ENCODE results near the gene ACSL5. TPM values are rescaled to one million over a fixed set of nuclear protein-coding genes. Genes with fewer than 3 reads are reported as not detected.
"Not testable (repeated sequence)": the region's sequence is repeated elsewhere in the genome, so short reads cannot be mapped to it uniquely, and the experiment has no call there.

ACSL5 gene
- total RNA-seq, 1 donor from 2014 or later, result not detected

- H3K9me3 Mint-ChIP-seq, result peaks cover 6% of the 10 kb centered on the region
- DNase-seq (ENCODE audit: low spot score), result no peak
- no peaks in the 10 kb centered on the region for H3K27me3 ChIP-seq
- H3K4me3 Mint-ChIP-seq, result no peak overlapping the region
- H3K79me2 ChIP-seq (ENCODE audit: low read depth), result no peaks in the 10 kb centered on the region
- no peaks in the 10 kb centered on the region for H3F3A ChIP-seq (ENCODE audit: low read depth)
- H3K4me1 Mint-ChIP-seq, result peaks cover 9% of the 10 kb centered on the region
- no peak overlapping the region for H3K27ac ChIP-seq
- H2AFZ ChIP-seq (replicated peaks), result no peak overlapping the region
- no peaks in the 10 kb centered on the region for H3K4me1 ChIP-seq
- no peaks in the 10 kb centered on the region for H3K36me3 Mint-ChIP-seq
- H3K27me3 Mint-ChIP-seq (ENCODE audit: insufficient read depth, low read depth), result peaks cover 4% of the 10 kb centered on the region
- no peak for TF ChIP-seq EZH2 (IDR thresholded peaks at IDR 0.05)
- H3K4me2 ChIP-seq, result no peak overlapping the region
- no peaks in the 10 kb centered on the region for H3K36me3 ChIP-seq
- H3K9ac ChIP-seq, result no peak overlapping the region
- no peak overlapping the region for H3K4me3 ChIP-seq
- no peaks in the 10 kb centered on the region for H4K20me1 ChIP-seq (ENCODE audit: low read depth)
- no peak overlapping the region for H3K27ac Mint-ChIP-seq
- no peaks in the 10 kb centered on the region for H3K9me3 ChIP-seq (ENCODE audit: low read depth)
These were observed 4.2 kb upstream of the ACSL5 start for GRCh38 chr10:112369495-112370423.

GRCh38 chr10:112370424-112370819 is 3.5 kb upstream of the ACSL5 start:
- H2AFZ ChIP-seq (replicated peaks), result no peak overlapping the region
- no peak overlapping the region for H3K4me2 ChIP-seq
- no peak for TF ChIP-seq CTCF (IDR thresholded peaks at IDR 0.05)
- TF ChIP-seq EZH2 (IDR thresholded peaks at IDR 0.05), result no peak
- no peak for TF ChIP-seq EZH2phosphoT487 (IDR thresholded peaks at IDR 0.05)
- peaks cover 4% of the 10 kb centered on the region for H3K27me3 Mint-ChIP-seq (ENCODE audit: insufficient read depth, low read depth)
- no peaks in the 10 kb centered on the region for H3K27me3 ChIP-seq
- H3K79me2 ChIP-seq (ENCODE audit: low read depth), result no peaks in the 10 kb centered on the region
- H3K27ac ChIP-seq, result no peak overlapping the region
- no peaks in the 10 kb centered on the region for H3F3A ChIP-seq (ENCODE audit: low read depth)
- H3K9me3 ChIP-seq (ENCODE audit: low read depth), result no peaks in the 10 kb centered on the region
- no peaks in the 10 kb centered on the region for H3K4me1 ChIP-seq
- H3K9ac ChIP-seq, result no peak overlapping the region
- no peak for DNase-seq (ENCODE audit: low spot score)
- H4K20me1 ChIP-seq (ENCODE audit: low read depth), result no peaks in the 10 kb centered on the region
- H3K9me3 Mint-ChIP-seq, result peaks cover 6% of the 10 kb centered on the region
- H3K36me3 ChIP-seq, result no peaks in the 10 kb centered on the region
- H3K4me3 Mint-ChIP-seq, result no peak overlapping the region
- H3K4me3 ChIP-seq, result no peak overlapping the region
- no peak overlapping the region for H3K27ac Mint-ChIP-seq
- H3K4me1 Mint-ChIP-seq, result peaks cover 12% of the 10 kb centered on the region
- H3K36me3 Mint-ChIP-seq, result no peaks in the 10 kb centered on the region

- not testable (repeated sequence) for H3K36me3 Mint-ChIP-seq; H3K27ac Mint-ChIP-seq; H2AFZ ChIP-seq (replicated peaks); H3K79me2 ChIP-seq (ENCODE audit: low read depth); H3K9ac ChIP-seq; H3K36me3 ChIP-seq; H3K27ac ChIP-seq; H3K9me3 Mint-ChIP-seq; H4K20me1 ChIP-seq (ENCODE audit: low read depth); H3K4me3 Mint-ChIP-seq; DNase-seq (ENCODE audit: low spot score); H3K4me3 ChIP-seq; H3K9me3 ChIP-seq (ENCODE audit: low read depth); H3K4me1 ChIP-seq; H3K27me3 ChIP-seq; H3K27me3 Mint-ChIP-seq (ENCODE audit: insufficient read depth, low read depth); H3F3A ChIP-seq (ENCODE audit: low read depth); H3K4me2 ChIP-seq
- H3K4me1 Mint-ChIP-seq, result peaks cover 16% of the 10 kb centered on the region
These were observed 2.6 kb upstream of the ACSL5 start for GRCh38 chr10:112371326-112371725.

- peaks cover 14% of the 10 kb centered on the region for H3K4me1 Mint-ChIP-seq
- H3K9ac ChIP-seq; H3K27me3 ChIP-seq; H3K4me2 ChIP-seq; DNase-seq (ENCODE audit: low spot score); H3K9me3 Mint-ChIP-seq; H2AFZ ChIP-seq (replicated peaks); H3K27ac Mint-ChIP-seq; H3K9me3 ChIP-seq (ENCODE audit: low read depth); H3F3A ChIP-seq (ENCODE audit: low read depth); H3K79me2 ChIP-seq (ENCODE audit: low read depth); H3K27me3 Mint-ChIP-seq (ENCODE audit: insufficient read depth, low read depth); H4K20me1 ChIP-seq (ENCODE audit: low read depth); H3K4me1 ChIP-seq; H3K4me3 ChIP-seq; H3K36me3 ChIP-seq; H3K27ac ChIP-seq; H3K36me3 Mint-ChIP-seq; H3K4me3 Mint-ChIP-seq: not testable (repeated sequence)
These were observed 1.6 kb upstream of the ACSL5 start for GRCh38 chr10:112372182-112372810.

Measured in neural progenitor cell (in vitro differentiated cells).